DMS53 (cell line): ENCODE results near the gene DIAPH3.

ENCODE experiments used
- DNase-seq: peaks from one replicate; lab custom pipeline; 2025; lab: John Stamatoyannopoulos, UW

The DIAPH3 gene

DNA sequence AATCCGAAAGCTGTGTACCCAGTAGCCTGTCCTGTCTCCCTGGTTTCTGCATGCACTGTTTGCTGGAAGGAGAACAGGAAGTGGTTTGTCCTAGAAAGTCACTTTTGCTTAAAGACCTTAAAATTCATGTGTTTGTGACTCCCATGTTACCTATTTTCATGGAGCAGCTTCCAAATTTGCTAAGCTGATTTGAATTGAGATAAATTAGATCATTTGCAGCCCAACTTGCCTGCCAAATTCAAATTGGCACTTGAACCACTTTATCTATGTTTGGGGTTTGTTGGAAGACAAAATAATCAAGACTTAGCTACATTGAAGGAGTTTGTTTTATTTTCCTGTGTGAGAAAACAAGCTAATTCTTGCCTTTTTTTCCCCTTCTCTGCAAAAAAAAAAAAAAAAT is 532.5 kb downstream of the DIAPH3 start:
- DNase-seq = no peak

DNA sequence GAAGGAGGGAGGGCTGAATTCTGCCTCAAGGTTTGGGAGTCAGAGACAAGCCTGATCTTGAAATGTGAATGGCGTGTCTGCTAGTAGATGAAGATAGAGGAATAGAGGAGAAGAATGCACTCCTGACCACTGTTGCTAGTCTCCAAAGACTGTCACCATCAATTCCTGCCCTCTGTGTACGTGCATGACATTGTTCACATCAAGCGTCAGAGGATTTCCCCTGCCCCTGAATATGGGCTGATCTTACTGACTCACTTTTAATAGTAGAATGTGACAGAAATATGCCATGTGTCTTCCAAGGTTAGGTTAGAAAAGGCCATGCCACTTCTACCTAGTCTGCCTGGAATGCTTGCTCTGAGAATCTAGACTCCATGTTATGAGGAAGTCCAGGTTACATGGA is 538.6 kb downstream of the DIAPH3 start:
- no peak for DNase-seq

DNA sequence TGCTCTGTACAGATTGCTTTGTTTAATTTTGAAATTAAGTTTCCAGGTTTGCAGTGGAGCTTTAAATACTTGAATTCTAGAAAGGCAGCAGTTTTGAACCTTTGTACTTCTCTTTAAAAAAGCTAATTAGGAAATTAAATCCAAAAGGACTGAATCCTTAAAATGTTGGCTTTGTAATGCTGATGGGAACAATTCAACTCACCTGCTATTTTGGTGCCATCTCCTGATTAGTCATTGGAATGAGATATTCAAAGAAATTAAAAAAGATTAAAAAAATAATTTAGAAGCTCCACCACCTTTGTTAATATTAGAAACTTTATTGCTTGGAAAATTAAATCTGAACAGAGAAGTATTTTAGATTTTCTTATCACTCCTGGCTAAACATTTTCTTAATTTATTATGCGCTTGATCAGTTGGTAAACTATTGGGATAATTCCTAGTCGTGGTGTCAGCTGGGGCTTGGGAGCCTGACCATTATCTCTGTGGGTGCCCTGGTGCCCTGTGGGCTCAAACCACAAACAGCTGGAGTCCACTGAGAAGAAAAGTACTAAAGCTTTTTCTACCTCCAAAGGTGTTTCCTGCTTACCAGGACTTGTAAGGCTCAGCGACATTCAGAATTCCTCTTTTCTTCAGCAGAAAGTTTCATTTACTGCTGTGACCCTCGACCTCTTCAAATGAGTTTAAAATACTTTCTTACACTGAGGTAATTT is 540.4 kb downstream of the DIAPH3 start:
- no peak for DNase-seq

DNA sequence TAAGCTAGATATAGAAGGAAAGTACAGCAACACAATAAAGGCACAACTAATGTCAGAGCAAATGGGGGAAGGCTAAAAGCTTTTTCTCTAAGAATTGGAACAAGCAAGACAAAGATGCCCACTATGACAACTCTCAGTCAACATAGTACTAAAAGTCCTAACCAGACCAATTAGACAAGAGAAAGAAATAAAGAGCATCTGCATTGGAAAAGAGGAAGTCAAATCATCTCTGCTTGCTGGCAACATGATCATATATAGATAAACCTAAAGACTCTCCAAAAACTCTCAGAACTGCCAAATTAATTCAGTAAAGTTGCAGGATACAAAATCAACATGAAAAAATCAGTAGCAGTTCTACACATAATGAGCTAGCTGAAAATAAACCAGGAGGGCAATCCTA is 542.0 kb downstream of the DIAPH3 start:
- DNase-seq = no peak
